Measurements from ENCODE around the gene SLC9A3.

- TF ChIP-seq CTCF (IDR thresholded peaks at IDR 0.05) = no peak
- TF ChIP-seq POLR2A (IDR thresholded peaks at IDR 0.05) = no peak
- no peak for TF ChIP-seq POLR2AphosphoS5 (IDR thresholded peaks at IDR 0.05)
Measured at GRCh38 chr5:470961-471749, 53.1 kb downstream of the SLC9A3 start.

All from prostate gland (tissue), 2 donors.